T-cell (primary cell): ENCODE data around the gene RBM28. TPM values are rescaled to one million over a fixed set of nuclear protein-coding genes. Genes with fewer than 3 reads are reported as not detected.
A peak's percentile ranks its signal among the peaks of the same experiment; 100 is the strongest.

ENCODE experiments used
- ATAC-seq, 4 experiments: fragments of 200-7000 bp in 3 of 4; fragments of 150-1000 bp in 1 of 4; cut with Tn5 transposase; replicated peaks in 1 of 4; 1 replicate in 3 of 4; 2 replicates in 1 of 4; pipeline ENCODE4 v1.10.0; 2021; ENCODE audit warnings: moderate library complexity in 3 of 4, mild to moderate bottlenecking in 2 of 4, moderate number of reproducible peaks in 1 of 4
- CTCF ChIA-PET, 2 donors: fragments of 300-600 bp; sonication (Branson Sonifier 250); formaldehyde crosslinking; loops; one replicate each; lab custom pipeline; 2022; ENCODE audit warnings: antibody characterized with exemption in 2 of 2; lab: Charles Lee
- POLR2A ChIA-PET, 2 donors: fragments of 300-600 bp; sonication (Branson Sonifier 250); formaldehyde crosslinking; loops; one replicate each; lab custom pipeline; 2022; ENCODE audit warnings: antibody characterized with exemption in 2 of 2; lab: Charles Lee
- DNase-seq, 35 experiments: peaks; one replicate each; pipeline versions ENCODE4 v3.0.0 to v3.0.0-alpha.2; 2013 to 2023
- H3K27ac ChIP-seq: one replicate; pipeline ENCODE4 v1.5.1; 2013; ENCODE audit warnings: low read length
- H3K27me3 ChIP-seq, 2 experiments: replicated peaks in 1 of 2; 1 replicate in 1 of 2; 2 replicates in 1 of 2; pipeline versions ENCODE4 v1.6.1 to v1.7.0; 2013; ENCODE audit warnings: low read length in 1 of 2, mixed read lengths in 1 of 2; ENCODE audit not compliant: control insufficient read depth in 2 of 2, insufficient read depth in 2 of 2; ENCODE audit errors: extremely low read depth in 1 of 2
- H3K36me3 ChIP-seq, 2 donors: 1 replicate in 1 of 2; 2 replicates in 1 of 2; pipeline versions ENCODE4 v1.6.1 to v1.7.0; 2013; ENCODE audit warnings: low read length in 1 of 2; ENCODE audit not compliant: control insufficient read depth in 2 of 2, insufficient read depth in 1 of 2; ENCODE audit errors: extremely low read depth in 1 of 2
- H3K4me1 ChIP-seq, 2 experiments: 1 replicate in 1 of 2; 2 replicates in 1 of 2; pipeline versions ENCODE4 v1.6.1 to v1.7.0; 2013; ENCODE audit warnings: low read length in 2 of 2, mixed read lengths in 1 of 2; ENCODE audit not compliant: insufficient read depth in 2 of 2, control insufficient read depth in 1 of 2; ENCODE audit errors: extremely low read depth in 1 of 2
- H3K4me3 ChIP-seq, 2 donors: 1 replicate in 1 of 2; 2 replicates in 1 of 2; pipeline versions ENCODE4 v1.5.1 to v1.7.0; 2013; ENCODE audit warnings: mild to moderate bottlenecking in 2 of 2, low read length in 1 of 2, moderate library complexity in 1 of 2; ENCODE audit not compliant: control insufficient read depth in 1 of 2; ENCODE audit errors: extremely low read depth in 1 of 2
- H3K9me3 ChIP-seq: 2 replicates; pipeline ENCODE4 v1.7.0; 2013
- H3K27ac Mint-ChIP-seq, 2 donors: one replicate each; pipeline ENCODE4 v1.8.0; 2020 to 2021; ENCODE audit warnings: mild to moderate bottlenecking in 2 of 2, mixed read lengths in 2 of 2
- H3K27me3 Mint-ChIP-seq, 2 donors: one replicate each; pipeline ENCODE4 v1.8.0; 2021 to 2022; ENCODE audit warnings: mixed read lengths in 2 of 2
- H3K36me3 Mint-ChIP-seq: one replicate; pipeline ENCODE4 v1.8.0; 2021; ENCODE audit warnings: mixed read lengths
- H3K4me1 Mint-ChIP-seq, 3 donors: one replicate each; pipeline ENCODE4 v1.8.0; 2020 to 2022; ENCODE audit warnings: mixed read lengths in 3 of 3, mild to moderate bottlenecking in 1 of 3
- H3K4me3 Mint-ChIP-seq, 3 donors: one replicate each; pipeline ENCODE4 v1.8.0; 2020 to 2022; ENCODE audit warnings: mild to moderate bottlenecking in 3 of 3, mixed read lengths in 3 of 3, moderate library complexity in 3 of 3
- H3K9me3 Mint-ChIP-seq, 3 donors: one replicate each; pipeline ENCODE4 v1.8.0; 2020 to 2022; ENCODE audit warnings: mixed read lengths in 3 of 3
- WGBS: methylation state at CpG from one replicate; pipeline ENCODE4 v1.1.5; 2013; ENCODE audit warnings: missing lambda C conversion rate; ENCODE audit not compliant: insufficient coverage; 5-methylcytosine and 5-hydroxymethylcytosine counted together
- total RNA-seq, 35 experiments: library from RNA in 6 of 35; stranded (reverse) in 6 of 35; fragments of 120-200 nt in 1 of 35; gene quantifications; one replicate each; pipeline versions ENCODE4 v1.2.1 to v1.2.4 and lab custom pipeline; 2013 to 2026

Gene RBM28
- total RNA-seq, 5 donors from 2014 or later (not counting 1 experiment from before 2014, with no cell fraction given): 27.3 to 54.3 (median 41.9) TPM

GRCh38 chr7:128309976-128310375, 33.7 kb downstream of the RBM28 start:
- WGBS: no CpG with 5 or more reads among the region's 5 CpGs
- peaks cover 81% of the 10 kb centered on the region for H3K36me3 Mint-ChIP-seq
- no peak for ATAC-seq
- H3K27ac Mint-ChIP-seq: no peak overlapping the region
- H3K27me3 ChIP-seq: no peaks in the 10 kb centered on the region
- H3K4me3 Mint-ChIP-seq: no peak overlapping the region
- H3K27ac ChIP-seq: no peak overlapping the region
- POLR2A ChIA-PET: no interaction called here
- no peaks in the 10 kb centered on the region for H3K27me3 Mint-ChIP-seq
- H3K36me3 ChIP-seq: peaks cover 28 to 83% of the 10 kb centered on the region in 2 donors
- H3K4me1 Mint-ChIP-seq: peaks cover 0 to 4% (median 2%) of the 10 kb centered on the region in 3 donors
- H3K4me3 ChIP-seq: no peak overlapping the region
- DNase-seq: no peak
- CTCF ChIA-PET: no interaction called here
- H3K9me3 ChIP-seq: no peaks in the 10 kb centered on the region
- no peaks in the 10 kb centered on the region for H3K9me3 Mint-ChIP-seq
- H3K4me1 ChIP-seq: peaks cover 0 to 3% of the 10 kb centered on the region in 2 experiments

DNA sequence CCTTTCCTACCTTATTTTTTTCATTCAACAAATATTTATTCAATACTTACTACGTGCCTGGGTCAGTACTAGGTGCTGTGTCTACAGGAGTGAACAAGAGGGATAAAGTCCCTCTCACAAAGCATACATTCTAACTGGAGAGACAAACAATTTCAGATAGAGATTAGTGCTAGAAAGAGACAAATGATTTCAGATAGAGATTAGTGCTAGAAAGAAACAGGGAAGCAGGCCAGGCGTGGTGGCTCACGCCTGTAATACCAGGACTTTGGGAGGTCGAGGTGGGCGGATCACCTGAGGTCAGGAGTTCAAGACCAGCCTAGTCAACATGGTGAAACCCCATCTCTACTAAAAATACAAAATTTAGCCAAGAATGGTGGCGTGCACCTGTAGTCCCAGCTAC, 34.6 kb downstream of the RBM28 start:
- Histone ChIP-seq H3K9me3 (no peaks in the 10 kb centered on the region), H3K27me3 (no peaks in the 10 kb centered on the region), H3K27ac (no peak overlapping the region), H3K36me3 (peaks cover 24 to 78% of the 10 kb centered on the region in 2 donors), H3K4me3 (no peak overlapping the region), H3K4me1 (peaks cover 0 to 3% of the 10 kb centered on the region in 2 experiments)
- peaks cover 0 to 4% (median 0%) of the 10 kb centered on the region in 3 donors for H3K4me1 Mint-ChIP-seq
- H3K27me3 Mint-ChIP-seq: no peaks in the 10 kb centered on the region
- ChIA-PET CTCF (no interaction called here), POLR2A (no interaction called here)
- H3K9me3 Mint-ChIP-seq: no peaks in the 10 kb centered on the region
- peaks cover 76% of the 10 kb centered on the region for H3K36me3 Mint-ChIP-seq
- no peak overlapping the region for H3K27ac Mint-ChIP-seq
- ATAC-seq (no peak), DNase-seq (no peak)
- no CpG with 5 or more reads among the region's 6 CpGs for WGBS
- H3K4me3 Mint-ChIP-seq: no peak overlapping the region

- peaks cover 65% of the 10 kb centered on the region for H3K36me3 Mint-ChIP-seq
- no peak for DNase-seq
- peak overlapping the region in 1 of 2 donors; percentile 25 for H3K27ac Mint-ChIP-seq
- H3K4me3 Mint-ChIP-seq: no peak overlapping the region
- peaks cover 22 to 67% of the 10 kb centered on the region in 2 donors for H3K36me3 ChIP-seq
- ChIA-PET POLR2A (no interaction called here), CTCF (no interaction called here)
- no peaks in the 10 kb centered on the region for H3K27me3 ChIP-seq
- ATAC-seq: no peak
- H3K4me3 ChIP-seq: no peak overlapping the region
- no peak overlapping the region for H3K27ac ChIP-seq
- H3K4me1 ChIP-seq: no peaks in the 10 kb centered on the region
- 100% methylated on average over 1 of the region's 2 CpGs for WGBS
- H3K9me3 Mint-ChIP-seq: no peaks in the 10 kb centered on the region
- H3K9me3 ChIP-seq: no peaks in the 10 kb centered on the region
- peaks cover 0 to 4% (median 0%) of the 10 kb centered on the region in 3 donors for H3K4me1 Mint-ChIP-seq
- H3K27me3 Mint-ChIP-seq: no peaks in the 10 kb centered on the region
Observed at GRCh38 chr7:128307061-128307460, 36.6 kb downstream of the RBM28 start.

GRCh38 chr7:128304212-128304611, 39.5 kb downstream of the RBM28 start:
- ATAC-seq: no peak
- no peaks in the 10 kb centered on the region for H3K9me3 Mint-ChIP-seq
- Histone ChIP-seq H3K27ac (no peak overlapping the region), H3K36me3 (peaks cover 9 to 44% of the 10 kb centered on the region in 2 donors), H3K4me3 (no peak overlapping the region), H3K27me3 (no peaks in the 10 kb centered on the region), H3K4me1 (no peaks in the 10 kb centered on the region), H3K9me3 (no peaks in the 10 kb centered on the region)
- no peaks in the 10 kb centered on the region for H3K27me3 Mint-ChIP-seq
- no CpG with 5 or more reads among the region's 1 CpG for WGBS
- ChIA-PET POLR2A (no interaction called here), CTCF (interaction anchor here in 1 of 2 donors (0.7 kb wide), 1 partner anchor 540 kb away, joined by 8 read pairs; no protein-coding TSS in a partner anchor)
- no peaks in the 10 kb centered on the region for H3K4me1 Mint-ChIP-seq
- no peak overlapping the region for H3K4me3 Mint-ChIP-seq
- peaks cover 44% of the 10 kb centered on the region for H3K36me3 Mint-ChIP-seq
- no peak overlapping the region for H3K27ac Mint-ChIP-seq
- DNase-seq: no peak

- ATAC-seq (no peak), DNase-seq (no peak)
- H3K36me3 ChIP-seq: peaks cover 9 to 40% of the 10 kb centered on the region in 2 donors
- Mint-ChIP-seq H3K36me3 (peaks cover 40% of the 10 kb centered on the region), H3K9me3 (no peaks in the 10 kb centered on the region), H3K4me3 (no peak overlapping the region), H3K4me1 (no peaks in the 10 kb centered on the region), H3K27me3 (no peaks in the 10 kb centered on the region), H3K27ac (no peak overlapping the region)
- no peaks in the 10 kb centered on the region for H3K9me3 ChIP-seq
- ChIA-PET POLR2A (no interaction called here), CTCF (no interaction called here)
- WGBS: 100% methylated on average over 2 of the region's 5 CpGs
- no peaks in the 10 kb centered on the region for H3K4me1 ChIP-seq
- H3K4me3 ChIP-seq: no peak overlapping the region
- H3K27ac ChIP-seq: no peak overlapping the region
- H3K27me3 ChIP-seq: no peaks in the 10 kb centered on the region
Observed at GRCh38 chr7:128303643-128304042, 40.1 kb downstream of the RBM28 start.

- Mint-ChIP-seq H3K27ac (no peak overlapping the region), H3K4me3 (no peak overlapping the region), H3K9me3 (no peaks in the 10 kb centered on the region), H3K27me3 (no peaks in the 10 kb centered on the region), H3K4me1 (no peaks in the 10 kb centered on the region), H3K36me3 (peaks cover 38% of the 10 kb centered on the region)
- Histone ChIP-seq H3K27ac (no peak overlapping the region), H3K9me3 (no peaks in the 10 kb centered on the region), H3K4me1 (no peaks in the 10 kb centered on the region), H3K27me3 (no peaks in the 10 kb centered on the region), H3K36me3 (peaks cover 9 to 35% of the 10 kb centered on the region in 2 donors), H3K4me3 (no peak overlapping the region)
- POLR2A ChIA-PET: no interaction called here
- no peak for ATAC-seq
- CTCF ChIA-PET: no interaction called here
- 94% methylated on average over 2 of the region's 2 CpGs for WGBS
- no peak for DNase-seq
Observed at GRCh38 chr7:128303133-128303532, 40.6 kb downstream of the RBM28 start.

DNA sequence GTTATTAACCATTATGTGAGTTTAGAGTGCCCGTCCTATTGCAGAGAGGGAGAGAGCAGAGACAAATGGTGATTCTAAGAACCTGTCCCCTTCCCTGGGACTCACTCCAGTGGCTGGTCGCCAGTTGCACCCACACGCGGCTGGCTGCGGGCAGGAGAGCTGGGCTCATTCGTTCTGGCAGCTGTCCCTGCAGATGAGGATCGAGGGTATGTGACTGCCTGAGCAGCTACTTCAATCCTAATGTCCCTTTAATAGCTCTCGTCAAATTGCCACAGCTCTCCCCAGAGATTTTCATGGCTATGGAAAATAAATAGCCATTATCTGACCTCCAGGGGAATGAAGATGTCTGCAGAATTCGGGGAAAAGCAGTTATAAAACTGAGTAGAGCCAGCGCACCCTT, 41.6 kb downstream of the RBM28 start:
- Histone ChIP-seq H3K4me1 (no peaks in the 10 kb centered on the region), H3K27me3 (no peaks in the 10 kb centered on the region), H3K4me3 (no peak overlapping the region), H3K9me3 (no peaks in the 10 kb centered on the region), H3K36me3 (peaks cover 9 to 27% of the 10 kb centered on the region in 2 donors), H3K27ac (no peak overlapping the region)
- H3K27me3 Mint-ChIP-seq: no peaks in the 10 kb centered on the region
- ChIA-PET CTCF (no interaction called here), POLR2A (no interaction called here)
- H3K4me3 Mint-ChIP-seq: no peak overlapping the region
- no peaks in the 10 kb centered on the region for H3K9me3 Mint-ChIP-seq
- H3K4me1 Mint-ChIP-seq: no peaks in the 10 kb centered on the region
- 93% methylated on average over 3 of the region's 10 CpGs for WGBS
- DNase-seq: no peak
- no peak overlapping the region for H3K27ac Mint-ChIP-seq
- peaks cover 30% of the 10 kb centered on the region for H3K36me3 Mint-ChIP-seq
- no peak for ATAC-seq
